Right lobe of liver (tissue), 4 donors: ENCODE data around the gene DAAM1.

Experiments used
- POLR2A ChIP-seq: fragments of 450-650 bp; IDR thresholded peaks from one replicate; pipeline ENCODE4 v1.6.1; 2017; ENCODE audit warnings: antibody characterized with exemption, mild to moderate bottlenecking
- TF ChIP-seq, protein P1 (sequence below), 4 donors: fragments of 200-600 bp in 3 of 4; fragments of 450-650 bp in 1 of 4; IDR thresholded peaks; one replicate each; pipeline versions ENCODE4 v1.5.1 to v1.8.0; 2016 to 2022; ENCODE audit warnings: antibody characterized with exemption in 4 of 4, mild to moderate bottlenecking in 2 of 4
- donor health status: DM: no; HTN: no; CAD: no.
- donor health status: DM: no; HTN: no; CAD: no.
- donor health status: DM: no; HTN: yes; CAD: no.

DNA sequence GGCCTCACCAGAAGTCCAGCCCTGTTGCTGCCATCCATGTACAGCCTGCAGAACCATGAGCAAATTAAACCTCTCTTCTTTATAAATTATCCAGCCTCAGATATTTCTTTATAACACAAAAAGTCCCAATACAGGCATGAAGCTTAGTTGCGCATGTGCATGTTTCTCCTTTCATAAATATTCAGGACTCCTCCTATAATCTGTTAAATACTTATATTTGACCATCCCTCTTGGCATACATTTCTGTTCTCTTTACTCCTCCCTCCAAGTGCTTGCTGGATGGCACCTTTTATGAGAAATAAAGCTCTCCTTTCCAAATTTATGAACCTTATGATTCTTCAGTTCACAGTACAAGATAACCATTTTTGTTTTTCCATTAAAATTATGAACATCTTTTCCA is 20.5 kb downstream of the DAAM1 start:
- TF ChIP-seq, protein P1, sequence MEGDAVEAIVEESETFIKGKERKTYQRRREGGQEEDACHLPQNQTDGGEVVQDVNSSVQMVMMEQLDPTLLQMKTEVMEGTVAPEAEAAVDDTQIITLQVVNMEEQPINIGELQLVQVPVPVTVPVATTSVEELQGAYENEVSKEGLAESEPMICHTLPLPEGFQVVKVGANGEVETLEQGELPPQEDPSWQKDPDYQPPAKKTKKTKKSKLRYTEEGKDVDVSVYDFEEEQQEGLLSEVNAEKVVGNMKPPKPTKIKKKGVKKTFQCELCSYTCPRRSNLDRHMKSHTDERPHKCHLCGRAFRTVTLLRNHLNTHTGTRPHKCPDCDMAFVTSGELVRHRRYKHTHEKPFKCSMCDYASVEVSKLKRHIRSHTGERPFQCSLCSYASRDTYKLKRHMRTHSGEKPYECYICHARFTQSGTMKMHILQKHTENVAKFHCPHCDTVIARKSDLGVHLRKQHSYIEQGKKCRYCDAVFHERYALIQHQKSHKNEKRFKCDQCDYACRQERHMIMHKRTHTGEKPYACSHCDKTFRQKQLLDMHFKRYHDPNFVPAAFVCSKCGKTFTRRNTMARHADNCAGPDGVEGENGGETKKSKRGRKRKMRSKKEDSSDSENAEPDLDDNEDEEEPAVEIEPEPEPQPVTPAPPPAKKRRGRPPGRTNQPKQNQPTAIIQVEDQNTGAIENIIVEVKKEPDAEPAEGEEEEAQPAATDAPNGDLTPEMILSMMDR (IDR thresholded peaks at IDR 0.05) = no peak
- no peak for TF ChIP-seq POLR2A
